ENCODE results near the gene INSIG1. TPM values are rescaled to one million over a fixed set of nuclear protein-coding genes. Genes with fewer than 3 reads are reported as not detected.

The INSIG1 gene
- total RNA-seq, 1 donor from 2014 or later = 55.7 TPM

DNA sequence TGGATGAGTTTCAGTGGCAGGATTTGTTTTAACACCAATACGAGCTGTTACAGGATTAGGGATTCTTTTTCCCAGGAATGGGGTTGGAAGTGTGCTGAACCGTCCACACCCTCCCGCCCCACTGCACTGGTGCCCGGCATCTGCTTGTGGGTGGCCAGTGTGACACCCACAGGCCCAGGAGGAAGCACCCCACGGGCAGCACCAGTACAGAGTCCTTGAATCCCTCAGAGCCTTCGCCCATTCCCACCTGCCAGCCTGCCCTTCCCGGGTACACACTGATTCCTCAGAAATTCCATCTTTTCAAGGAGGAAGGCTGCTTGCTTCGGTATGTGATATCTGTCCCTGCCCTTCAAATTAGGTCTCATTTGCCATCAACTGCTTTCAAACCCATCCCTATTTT is 15.4 kb downstream of the INSIG1 start:
- H3K36me3 ChIP-seq (ENCODE audit: insufficient read depth, low read length) = peaks cover 20% of the 10 kb centered on the region
- no peak overlapping the region for H3K27ac Mint-ChIP-seq (ENCODE audit: unreplicated experiment)
- H3K4me3 Mint-ChIP-seq (ENCODE audit: unreplicated experiment) = no peak overlapping the region
- no peak overlapping the region for H3K27ac ChIP-seq (ENCODE audit: low read depth, low read length)
- H3K4me3 ChIP-seq (ENCODE audit: insufficient read depth, low read depth, low read length) = no peak overlapping the region
- H3K9ac ChIP-seq (ENCODE audit: low read length) = no peak overlapping the region
- TF ChIP-seq, protein P1, sequence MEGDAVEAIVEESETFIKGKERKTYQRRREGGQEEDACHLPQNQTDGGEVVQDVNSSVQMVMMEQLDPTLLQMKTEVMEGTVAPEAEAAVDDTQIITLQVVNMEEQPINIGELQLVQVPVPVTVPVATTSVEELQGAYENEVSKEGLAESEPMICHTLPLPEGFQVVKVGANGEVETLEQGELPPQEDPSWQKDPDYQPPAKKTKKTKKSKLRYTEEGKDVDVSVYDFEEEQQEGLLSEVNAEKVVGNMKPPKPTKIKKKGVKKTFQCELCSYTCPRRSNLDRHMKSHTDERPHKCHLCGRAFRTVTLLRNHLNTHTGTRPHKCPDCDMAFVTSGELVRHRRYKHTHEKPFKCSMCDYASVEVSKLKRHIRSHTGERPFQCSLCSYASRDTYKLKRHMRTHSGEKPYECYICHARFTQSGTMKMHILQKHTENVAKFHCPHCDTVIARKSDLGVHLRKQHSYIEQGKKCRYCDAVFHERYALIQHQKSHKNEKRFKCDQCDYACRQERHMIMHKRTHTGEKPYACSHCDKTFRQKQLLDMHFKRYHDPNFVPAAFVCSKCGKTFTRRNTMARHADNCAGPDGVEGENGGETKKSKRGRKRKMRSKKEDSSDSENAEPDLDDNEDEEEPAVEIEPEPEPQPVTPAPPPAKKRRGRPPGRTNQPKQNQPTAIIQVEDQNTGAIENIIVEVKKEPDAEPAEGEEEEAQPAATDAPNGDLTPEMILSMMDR (IDR thresholded peaks at IDR 0.05; ENCODE audit: insufficient read depth, low read depth, low read length) = no peak
- no peak for TF ChIP-seq EZH2 (IDR thresholded peaks at IDR 0.05; ENCODE audit: insufficient read depth, low read length)
- peaks cover 4% of the 10 kb centered on the region for H4K20me1 ChIP-seq (ENCODE audit: insufficient read depth, low read length)
- peaks cover 3% of the 10 kb centered on the region for H3K27me3 Mint-ChIP-seq (ENCODE audit: low read depth, unreplicated experiment)
- no peak for DNase-seq (ENCODE audit: low read depth)
- H3K4me1 Mint-ChIP-seq (ENCODE audit: low read depth, unreplicated experiment) = no peaks in the 10 kb centered on the region
- no peaks in the 10 kb centered on the region for H3K79me2 ChIP-seq (ENCODE audit: insufficient read depth, low read length)
- no peaks in the 10 kb centered on the region for H3K9me3 ChIP-seq (ENCODE audit: insufficient read depth, low read depth, low read length)
- no peak overlapping the region for H3K4me2 ChIP-seq (ENCODE audit: low read length)
- H2AFZ ChIP-seq (ENCODE audit: low read depth, low read length) = no peak overlapping the region
- H3K36me3 Mint-ChIP-seq (ENCODE audit: low read depth, unreplicated experiment) = peaks cover 3% of the 10 kb centered on the region
- H3K9me3 Mint-ChIP-seq (ENCODE audit: unreplicated experiment) = peaks cover 2% of the 10 kb centered on the region
- no peak for FAIRE-seq
- no peaks in the 10 kb centered on the region for H3K4me1 ChIP-seq (ENCODE audit: insufficient read depth, low read length)
- H3K27me3 ChIP-seq (ENCODE audit: insufficient read depth, low read length) = peaks cover 4% of the 10 kb centered on the region

DNA sequence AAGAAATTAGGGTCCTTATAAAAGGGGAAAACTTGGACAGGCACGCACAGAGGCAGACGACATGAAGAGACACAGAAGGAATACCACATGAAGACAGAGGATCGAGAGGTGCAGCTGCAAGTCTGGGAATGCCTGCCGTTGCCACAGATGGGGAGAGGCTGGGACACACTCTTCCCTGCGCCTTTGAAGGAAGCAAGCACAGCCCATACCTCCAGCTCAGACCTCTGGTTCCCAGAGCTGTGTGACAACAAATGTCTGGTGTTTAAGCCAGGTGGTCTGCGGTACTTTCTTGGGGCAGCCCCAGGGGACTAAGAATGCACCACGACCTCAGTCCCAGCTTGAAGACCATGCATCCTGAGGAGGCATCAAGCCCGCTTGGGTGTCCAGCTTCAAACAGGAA is 18.3 kb downstream of the INSIG1 start:
- Mint-ChIP-seq H3K4me3 (ENCODE audit: unreplicated experiment) (no peak overlapping the region), H3K4me1 (ENCODE audit: low read depth, unreplicated experiment) (no peaks in the 10 kb centered on the region), H3K9me3 (ENCODE audit: unreplicated experiment) (peaks cover 2% of the 10 kb centered on the region), H3K36me3 (ENCODE audit: low read depth, unreplicated experiment) (no peaks in the 10 kb centered on the region), H3K27ac (ENCODE audit: unreplicated experiment) (no peak overlapping the region), H3K27me3 (ENCODE audit: low read depth, unreplicated experiment) (peaks cover 6% of the 10 kb centered on the region)
- H3K9me3 ChIP-seq (ENCODE audit: insufficient read depth, low read depth, low read length) = no peaks in the 10 kb centered on the region
- FAIRE-seq (no peak), DNase-seq (ENCODE audit: low read depth) (no peak)
- H3K4me1 ChIP-seq (ENCODE audit: insufficient read depth, low read length) = no peaks in the 10 kb centered on the region
- H3K27me3 ChIP-seq (ENCODE audit: insufficient read depth, low read length) = peaks cover 4% of the 10 kb centered on the region
- TF ChIP-seq, protein P1 (IDR thresholded peaks at IDR 0.05; ENCODE audit: insufficient read depth, low read depth, low read length) = no peak
- no peak for TF ChIP-seq EZH2 (IDR thresholded peaks at IDR 0.05; ENCODE audit: insufficient read depth, low read length)
- no peaks in the 10 kb centered on the region for H3K79me2 ChIP-seq (ENCODE audit: insufficient read depth, low read length)
- no peak overlapping the region for H2AFZ ChIP-seq (ENCODE audit: low read depth, low read length)
- no peak overlapping the region for H3K9ac ChIP-seq (ENCODE audit: low read length)
- H4K20me1 ChIP-seq (ENCODE audit: insufficient read depth, low read length) = no peaks in the 10 kb centered on the region
- no peaks in the 10 kb centered on the region for H3K36me3 ChIP-seq (ENCODE audit: insufficient read depth, low read length)
- H3K4me2 ChIP-seq (ENCODE audit: low read length) = no peak overlapping the region
- H3K27ac ChIP-seq (ENCODE audit: low read depth, low read length) = no peak overlapping the region
- H3K4me3 ChIP-seq (ENCODE audit: insufficient read depth, low read depth, low read length) = no peak overlapping the region

DNA sequence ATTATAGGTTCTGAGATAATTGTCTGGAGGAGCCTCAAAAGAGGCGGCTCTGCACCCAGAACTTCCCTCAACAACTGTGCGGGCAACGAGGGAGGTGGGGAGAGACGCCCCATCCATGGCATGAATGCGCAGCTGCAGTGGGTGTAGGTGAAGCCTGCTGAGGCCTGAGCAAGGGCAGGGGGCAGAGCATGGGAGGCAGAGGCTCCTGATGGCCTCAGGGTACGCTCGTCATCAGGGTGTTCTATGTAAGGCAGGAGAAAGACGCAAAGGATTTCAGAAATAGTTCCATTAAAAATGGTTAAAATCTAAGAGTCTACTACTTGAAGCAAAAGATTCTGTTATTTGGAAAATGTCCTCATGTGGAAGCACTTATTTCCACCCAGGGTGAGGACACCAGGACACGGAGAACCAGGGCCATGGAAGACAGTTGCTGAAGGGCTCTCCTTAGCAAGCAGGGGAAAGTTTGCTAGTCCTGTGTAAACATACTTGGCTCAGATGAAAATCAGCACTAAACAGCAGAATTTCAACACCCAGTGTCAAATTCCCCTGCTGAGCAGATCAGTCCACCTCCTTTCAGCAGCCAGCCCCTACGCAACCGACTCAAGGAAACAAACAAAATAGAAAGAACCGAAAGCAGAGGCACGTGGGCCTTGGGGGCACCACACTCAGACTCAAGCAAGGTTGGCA is 18.9 kb downstream of the INSIG1 start:
- peaks cover 6% of the 10 kb centered on the region for H3K27me3 Mint-ChIP-seq (ENCODE audit: low read depth, unreplicated experiment)
- Histone ChIP-seq H3K4me1 (ENCODE audit: insufficient read depth, low read length) (no peaks in the 10 kb centered on the region), H3K79me2 (ENCODE audit: insufficient read depth, low read length) (no peaks in the 10 kb centered on the region), H3K27me3 (ENCODE audit: insufficient read depth, low read length) (peaks cover 4% of the 10 kb centered on the region), H3K4me2 (ENCODE audit: low read length) (no peak overlapping the region), H3K36me3 (ENCODE audit: insufficient read depth, low read length) (no peaks in the 10 kb centered on the region), H3K9ac (ENCODE audit: low read length) (no peak overlapping the region), H2AFZ (ENCODE audit: low read depth, low read length) (no peak overlapping the region), H3K27ac (ENCODE audit: low read depth, low read length) (no peak overlapping the region), H3K4me3 (ENCODE audit: insufficient read depth, low read depth, low read length) (no peak overlapping the region), H4K20me1 (ENCODE audit: insufficient read depth, low read length) (no peaks in the 10 kb centered on the region), H3K9me3 (ENCODE audit: insufficient read depth, low read depth, low read length) (no peaks in the 10 kb centered on the region)
- no peak overlapping the region for H3K4me3 Mint-ChIP-seq (ENCODE audit: unreplicated experiment)
- H3K4me1 Mint-ChIP-seq (ENCODE audit: low read depth, unreplicated experiment) = no peaks in the 10 kb centered on the region
- FAIRE-seq = no peak
- H3K9me3 Mint-ChIP-seq (ENCODE audit: unreplicated experiment) = peaks cover 2% of the 10 kb centered on the region
- H3K27ac Mint-ChIP-seq (ENCODE audit: unreplicated experiment) = peak overlapping the region; percentile 48
- TF ChIP-seq, protein P1 (IDR thresholded peaks at IDR 0.05; ENCODE audit: insufficient read depth, low read depth, low read length) = no peak
- TF ChIP-seq EZH2 (IDR thresholded peaks at IDR 0.05; ENCODE audit: insufficient read depth, low read length) = no peak
- H3K36me3 Mint-ChIP-seq (ENCODE audit: low read depth, unreplicated experiment) = no peaks in the 10 kb centered on the region
- no peak for DNase-seq (ENCODE audit: low read depth)

Measured in astrocyte (in vitro differentiated cells and primary cell).